CD1c-positive myeloid dendritic cell (primary cell): ENCODE measurements around the gene APOC4.
A peak's percentile ranks its signal among the peaks of the same experiment; 100 is the strongest.
"Not testable (repeated sequence)": the region's sequence is repeated elsewhere in the genome, so short reads cannot be mapped to it uniquely, and the experiment has no call there.

Source experiments
- DNase-seq: peaks from one replicate; pipeline ENCODE4 v3.0.0-alpha.2; 2016; ENCODE audit errors: extremely low spot score

APOC4 gene

GRCh38 chr19:44942067-44942571, at the start of gene APOC4:
TSS of gene APOC4 (plus strand) at chr19:44942237. CDS start at chr19:44942278, 41 bp downstream.
- DNase-seq, result no peak

GRCh38 chr19:44892932-44893331, 49.1 kb upstream of the APOC4 start:
- no peak for DNase-seq

- DNase-seq, result no peak
Measured at GRCh38 chr19:44893332-44894051, 48.5 kb upstream of the APOC4 start.

DNA sequence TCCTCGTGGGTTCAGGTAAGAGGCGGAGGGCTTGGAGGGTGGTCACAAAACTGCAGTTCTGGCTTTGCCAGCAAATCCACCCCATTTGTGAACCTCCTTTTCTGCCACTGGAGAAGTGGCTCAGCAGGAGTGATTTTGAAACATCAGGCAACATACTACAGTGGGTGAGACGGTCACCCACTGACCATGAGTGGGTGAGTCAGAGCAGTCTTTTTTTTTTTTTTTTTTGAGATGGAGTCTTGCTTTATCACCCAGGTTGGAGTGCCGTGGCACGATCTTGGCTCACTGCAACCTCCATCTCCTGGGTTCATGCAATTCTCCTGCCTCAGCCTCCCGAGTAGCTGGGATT, 48.0 kb upstream of the APOC4 start:
- DNase-seq, result no peak

DNA sequence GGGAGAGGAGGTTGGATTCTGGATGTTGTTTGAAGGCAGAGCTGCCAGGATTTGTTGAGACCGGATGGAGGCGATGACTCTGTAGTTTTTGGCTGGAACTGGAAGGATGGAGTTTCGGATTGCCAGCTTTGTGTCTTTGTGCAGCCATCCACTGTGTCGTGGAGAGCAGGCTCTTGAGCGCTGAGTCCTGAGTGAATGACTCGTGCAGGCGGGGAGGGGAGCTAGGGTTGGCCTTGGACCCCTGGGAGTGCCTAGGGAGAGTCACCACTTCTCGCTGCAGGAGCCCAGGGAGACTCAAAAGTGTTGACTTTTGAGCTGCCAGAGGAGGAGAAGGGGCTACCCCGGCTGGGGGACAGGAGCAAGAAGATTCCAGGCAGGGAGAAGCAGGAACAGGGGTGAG, 47.1 kb upstream of the APOC4 start:
- DNase-seq, result no peak

DNA sequence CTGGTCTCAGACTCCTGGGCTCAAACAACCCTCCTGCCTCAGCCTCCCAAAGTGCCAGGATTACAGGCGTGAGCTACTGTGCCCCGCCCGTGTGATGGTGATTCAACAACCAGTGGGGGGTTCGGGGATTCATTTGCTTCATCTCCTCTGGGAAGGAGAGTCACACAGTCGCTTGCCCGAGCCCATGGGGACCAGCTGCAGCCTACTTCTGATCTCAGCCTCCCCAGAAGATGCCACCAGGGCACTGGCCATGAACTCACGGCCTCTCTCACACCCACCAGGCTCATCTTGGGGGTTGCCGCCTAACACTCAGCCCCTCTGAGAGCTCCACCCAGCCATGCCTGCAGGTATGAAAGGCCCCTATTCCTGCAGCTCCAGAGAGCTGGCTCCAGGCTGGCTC, 44.2 kb upstream of the APOC4 start:
- no peak for DNase-seq

DNA sequence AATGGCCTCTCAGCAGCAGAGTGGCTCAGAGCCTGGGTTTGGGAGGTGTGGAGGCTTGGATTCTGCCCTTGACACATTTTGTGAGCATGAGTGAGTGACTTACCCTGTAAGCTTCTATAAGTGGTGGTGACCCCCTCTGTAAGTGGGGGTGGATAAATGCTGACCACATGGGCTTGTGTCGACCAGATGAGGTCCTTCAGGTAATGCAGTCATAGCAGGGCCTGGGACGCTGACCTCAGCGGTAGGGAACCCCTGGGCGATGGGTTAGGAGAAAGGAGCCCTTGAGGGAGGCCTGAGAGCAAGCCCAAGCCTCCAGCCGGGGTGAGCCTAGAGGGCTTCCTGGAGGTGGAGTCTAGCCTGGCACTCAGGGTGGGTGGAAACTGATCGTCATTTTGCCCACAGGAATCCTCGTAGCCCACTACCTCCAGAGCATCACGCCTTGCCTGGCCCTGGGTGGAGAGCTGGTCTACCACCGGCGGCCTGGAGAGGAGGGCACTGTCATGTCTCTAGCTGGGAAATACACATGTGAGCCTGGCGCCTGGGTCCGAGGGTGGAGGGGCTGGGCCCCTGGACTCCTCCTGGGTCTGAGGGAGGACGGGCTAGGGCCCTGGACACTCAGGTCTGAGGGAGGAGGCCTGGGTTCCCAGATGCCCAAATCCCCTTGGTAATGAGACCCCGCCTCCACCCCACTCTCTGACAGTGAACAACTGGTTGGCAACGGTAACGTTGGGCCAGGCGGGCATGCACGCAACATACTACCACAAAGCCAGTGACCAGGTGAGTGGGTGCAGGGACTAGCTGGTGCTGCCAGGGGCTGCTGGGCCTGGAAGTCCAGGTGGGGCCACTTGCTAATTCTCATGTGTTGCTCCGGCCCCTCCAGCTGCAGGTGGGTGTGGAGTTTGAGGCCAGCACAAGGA, 41.5 kb upstream of the APOC4 start:
- DNase-seq, result no peak

DNA sequence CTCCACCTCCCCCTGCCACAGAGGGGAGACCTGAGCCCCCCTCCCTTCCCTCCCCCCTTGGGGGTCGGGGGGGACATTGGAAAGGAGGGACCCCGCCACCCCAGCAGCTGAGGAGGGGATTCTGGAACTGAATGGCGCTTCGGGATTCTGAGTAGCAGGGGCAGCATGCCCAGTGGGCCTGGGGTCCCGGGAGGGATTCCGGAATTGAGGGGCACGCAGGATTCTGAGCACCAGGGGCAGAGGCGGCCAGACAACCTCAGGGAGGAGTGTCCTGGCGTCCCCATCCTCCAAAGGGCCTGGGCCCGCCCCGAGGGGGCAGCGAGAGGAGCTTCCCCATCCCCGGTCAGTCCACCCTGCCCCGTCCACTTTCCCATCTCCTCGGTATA, 38.8 kb upstream of the APOC4 start:
- DNase-seq, result no peak

DNA sequence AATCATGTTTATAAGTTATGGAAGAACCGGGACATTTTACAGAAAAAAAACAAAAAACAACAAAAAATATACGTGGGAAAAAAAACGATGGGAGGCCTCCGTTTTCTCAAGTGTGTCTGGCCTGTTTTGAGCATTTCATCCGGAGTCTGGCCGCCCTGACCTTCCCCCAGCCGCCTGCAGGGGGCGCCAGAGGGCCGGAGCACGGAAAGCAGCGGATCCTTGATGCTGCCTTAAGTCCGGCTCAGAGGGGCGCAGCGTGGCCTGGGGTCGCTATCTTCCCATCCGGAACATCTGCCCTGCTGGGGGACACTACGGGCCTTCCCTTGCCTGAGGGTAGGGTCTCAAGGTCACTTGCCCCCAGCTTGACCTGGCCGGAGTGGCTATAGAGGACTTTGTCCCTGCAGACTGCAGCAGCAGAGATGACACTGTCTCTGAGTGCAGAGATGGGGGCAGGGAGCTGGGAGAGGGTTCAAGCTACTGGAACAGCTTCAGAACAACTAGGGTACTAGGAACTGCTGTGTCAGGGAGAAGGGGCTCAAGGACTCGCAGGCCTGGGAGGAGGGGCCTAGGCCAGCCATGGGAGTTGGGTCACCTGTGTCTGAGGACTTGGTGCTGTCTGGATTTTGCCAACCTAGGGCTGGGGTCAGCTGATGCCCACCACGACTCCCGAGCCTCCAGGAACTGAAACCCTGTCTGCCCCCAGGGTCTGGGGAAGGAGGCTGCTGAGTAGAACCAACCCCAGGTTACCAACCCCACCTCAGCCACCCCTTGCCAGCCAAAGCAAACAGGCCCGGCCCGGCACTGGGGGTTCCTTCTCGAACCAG, 38.2 kb upstream of the APOC4 start:
- DNase-seq, result peak; percentile 80

GRCh38 chr19:44904426-44904994, 37.5 kb upstream of the APOC4 start:
- no peak for DNase-seq

- DNase-seq, result no peak
Measured at GRCh38 chr19:44905437-44906160, 36.4 kb upstream of the APOC4 start, which contains the start of gene APOE. TSS of gene APOE (plus strand) at chr19:44905796. CDS start at chr19:44906625, 829 bp downstream.

- no peak for DNase-seq
Measured at GRCh38 chr19:44907613-44908012, 34.4 kb upstream of the APOC4 start.

DNA sequence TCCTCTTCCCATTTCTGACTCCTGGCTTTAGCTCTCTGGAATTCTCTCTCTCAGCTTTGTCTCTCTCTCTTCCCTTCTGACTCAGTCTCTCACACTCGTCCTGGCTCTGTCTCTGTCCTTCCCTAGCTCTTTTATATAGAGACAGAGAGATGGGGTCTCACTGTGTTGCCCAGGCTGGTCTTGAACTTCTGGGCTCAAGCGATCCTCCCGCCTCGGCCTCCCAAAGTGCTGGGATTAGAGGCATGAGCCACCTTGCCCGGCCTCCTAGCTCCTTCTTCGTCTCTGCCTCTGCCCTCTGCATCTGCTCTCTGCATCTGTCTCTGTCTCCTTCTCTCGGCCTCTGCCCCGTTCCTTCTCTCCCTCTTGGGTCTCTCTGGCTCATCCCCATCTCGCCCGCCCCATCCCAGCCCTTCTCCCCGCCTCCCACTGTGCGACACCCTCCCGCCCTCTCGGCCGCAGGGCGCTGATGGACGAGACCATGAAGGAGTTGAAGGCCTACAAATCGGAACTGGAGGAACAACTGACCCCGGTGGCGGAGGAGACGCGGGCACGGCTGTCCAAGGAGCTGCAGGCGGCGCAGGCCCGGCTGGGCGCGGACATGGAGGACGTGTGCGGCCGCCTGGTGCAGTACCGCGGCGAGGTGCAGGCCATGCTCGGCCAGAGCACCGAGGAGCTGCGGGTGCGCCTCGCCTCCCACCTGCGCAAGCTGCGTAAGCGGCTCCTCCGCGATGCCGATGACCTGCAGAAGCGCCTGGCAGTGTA, 33.8 kb upstream of the APOC4 start:
- no peak for DNase-seq

DNA sequence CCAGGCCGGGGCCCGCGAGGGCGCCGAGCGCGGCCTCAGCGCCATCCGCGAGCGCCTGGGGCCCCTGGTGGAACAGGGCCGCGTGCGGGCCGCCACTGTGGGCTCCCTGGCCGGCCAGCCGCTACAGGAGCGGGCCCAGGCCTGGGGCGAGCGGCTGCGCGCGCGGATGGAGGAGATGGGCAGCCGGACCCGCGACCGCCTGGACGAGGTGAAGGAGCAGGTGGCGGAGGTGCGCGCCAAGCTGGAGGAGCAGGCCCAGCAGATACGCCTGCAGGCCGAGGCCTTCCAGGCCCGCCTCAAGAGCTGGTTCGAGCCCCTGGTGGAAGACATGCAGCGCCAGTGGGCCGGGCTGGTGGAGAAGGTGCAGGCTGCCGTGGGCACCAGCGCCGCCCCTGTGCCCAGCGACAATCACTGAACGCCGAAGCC, 33.2 kb upstream of the APOC4 start:
- DNase-seq, result no peak

- DNase-seq, result no peak
Measured at GRCh38 chr19:44909775-44910174, 32.3 kb upstream of the APOC4 start.

GRCh38 chr19:44911896-44912295, 30.1 kb upstream of the APOC4 start:
- not testable (repeated sequence) for DNase-seq

GRCh38 chr19:44912854-44913253, 29.2 kb upstream of the APOC4 start:
- peak; percentile 18 for DNase-seq

DNA sequence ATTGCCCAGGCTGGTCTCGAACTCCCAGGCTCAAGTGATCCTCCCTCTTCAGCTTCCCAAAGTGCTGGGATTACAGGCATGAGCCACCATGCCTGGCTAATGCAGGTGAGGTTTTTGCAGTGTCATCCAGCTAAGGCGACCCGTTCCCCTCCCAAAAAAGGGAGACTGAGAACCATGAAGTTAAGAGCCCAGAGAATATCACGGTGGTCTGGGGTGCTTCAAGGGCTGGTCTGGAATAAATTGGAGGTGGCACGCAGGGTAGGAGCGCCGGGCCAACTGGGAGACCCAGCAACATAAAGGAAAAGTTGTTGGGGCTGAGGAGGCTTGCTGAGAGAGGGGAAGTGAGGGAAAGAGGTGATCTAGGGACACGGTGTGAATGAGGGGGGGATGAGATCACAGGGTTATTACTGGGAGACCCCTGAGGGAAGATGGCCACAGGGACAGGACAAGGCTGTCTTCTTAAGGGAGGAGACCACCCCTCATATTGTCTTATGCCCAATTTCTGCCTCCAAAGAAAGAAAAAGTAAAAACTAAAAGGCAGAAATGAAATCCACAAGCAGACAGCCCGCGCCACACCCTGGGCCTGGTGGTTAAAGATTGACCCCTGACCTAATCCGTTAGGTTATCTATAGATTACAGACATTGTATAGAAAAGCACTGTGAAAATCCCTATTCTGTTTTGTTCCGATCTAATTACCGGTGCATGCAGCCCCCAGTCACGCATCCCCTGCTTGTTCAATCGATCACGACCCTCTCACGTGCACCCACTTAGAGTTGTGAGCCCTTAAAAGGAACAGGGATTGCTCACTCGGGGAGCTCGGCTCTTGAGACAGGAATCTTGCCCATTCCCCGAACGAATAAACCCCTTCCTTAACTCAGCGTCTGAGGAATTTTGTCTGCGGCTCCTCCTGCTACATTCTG, 28.3 kb upstream of the APOC4 start:
- not testable (repeated sequence) for DNase-seq
